ENCODE results near the gene HUWE1. TPM values are rescaled to one million over a fixed set of nuclear protein-coding genes. Genes with fewer than 3 reads are reported as not detected.
A peak's percentile ranks its signal among the peaks of the same experiment; 100 is the strongest.
"Not testable (repeated sequence)": the region's sequence is repeated elsewhere in the genome, so short reads cannot be mapped to it uniquely, and the experiment has no call there.

The HUWE1 gene
- polyA plus RNA-seq, 1 donor, result 193 TPM

- no peak for DNase-seq
Observed at GRCh38 chrX:53606456-53606855, 80.1 kb downstream of the HUWE1 start.

DNA sequence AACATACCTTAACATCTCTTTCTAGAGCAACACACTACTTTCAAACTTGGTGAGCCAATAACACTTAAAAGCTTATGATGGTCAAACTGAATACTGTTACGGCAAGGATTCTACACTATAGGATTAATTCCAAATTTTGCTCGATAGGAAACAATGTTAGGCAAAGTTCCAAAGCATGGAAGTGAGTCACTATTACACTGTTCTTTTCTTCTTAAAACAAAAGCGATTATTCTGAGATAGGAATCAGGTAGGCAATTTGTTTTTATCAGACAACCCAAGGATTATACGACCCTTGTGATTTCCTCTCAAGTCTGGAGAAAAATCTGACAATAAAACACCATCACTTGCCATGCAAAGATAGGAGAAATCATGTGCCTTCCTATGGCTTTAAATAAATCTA, 81.5 kb downstream of the HUWE1 start:
- no peak for DNase-seq

GRCh38 chrX:53599781-53600396, 86.6 kb downstream of the HUWE1 start:
- DNase-seq, result no peak

DNA sequence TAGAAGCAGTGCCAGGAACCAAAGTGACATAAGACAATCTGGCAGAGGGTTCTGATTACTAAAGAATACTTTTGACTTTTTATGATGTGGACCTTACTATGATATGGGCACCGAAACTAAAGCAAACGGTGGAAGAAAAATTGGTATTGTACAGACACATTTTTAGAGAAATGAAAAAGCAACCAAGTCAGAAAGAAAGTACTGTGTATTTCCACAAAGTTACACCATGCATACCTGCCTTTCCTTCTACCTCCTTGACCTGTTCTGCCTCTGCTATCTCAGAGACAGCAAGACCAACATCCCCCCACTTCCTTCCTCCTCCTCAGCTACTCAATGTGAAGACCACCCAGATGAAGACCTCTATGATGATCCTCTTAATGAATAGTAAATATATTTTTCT, 88.3 kb downstream of the HUWE1 start:
- DNase-seq, result no peak

GRCh38 chrX:53595266-53595810, 91.2 kb downstream of the HUWE1 start:
- DNase-seq, result no peak

GRCh38 chrX:53594354-53594753, 92.2 kb downstream of the HUWE1 start:
- DNase-seq, result no peak

- DNase-seq, result no peak
Observed at GRCh38 chrX:53587795-53588420, 98.6 kb downstream of the HUWE1 start.

DNA sequence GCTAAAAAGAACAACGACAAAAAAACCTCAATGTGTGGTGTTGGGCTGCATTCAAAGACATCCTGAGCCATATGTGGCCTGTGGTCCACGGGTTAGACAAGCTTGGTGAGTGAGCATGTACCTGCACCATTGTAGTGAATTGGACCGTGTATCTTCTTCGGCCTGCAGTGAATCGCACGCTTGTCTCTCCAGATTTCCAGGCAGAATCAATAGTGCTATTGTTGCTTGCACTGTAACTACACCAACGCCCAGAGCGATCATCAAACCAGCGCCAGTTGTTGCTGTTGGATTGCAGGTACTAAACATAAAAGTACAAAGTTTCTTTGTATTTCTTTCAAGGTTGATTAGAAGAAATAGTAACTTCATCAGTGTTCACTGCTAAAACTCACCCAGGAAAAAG, 101.6 kb downstream of the HUWE1 start:
- no peak for DNase-seq

- DNase-seq, result no peak
Observed at GRCh38 chrX:53583571-53583970, 102.9 kb downstream of the HUWE1 start.

DNA sequence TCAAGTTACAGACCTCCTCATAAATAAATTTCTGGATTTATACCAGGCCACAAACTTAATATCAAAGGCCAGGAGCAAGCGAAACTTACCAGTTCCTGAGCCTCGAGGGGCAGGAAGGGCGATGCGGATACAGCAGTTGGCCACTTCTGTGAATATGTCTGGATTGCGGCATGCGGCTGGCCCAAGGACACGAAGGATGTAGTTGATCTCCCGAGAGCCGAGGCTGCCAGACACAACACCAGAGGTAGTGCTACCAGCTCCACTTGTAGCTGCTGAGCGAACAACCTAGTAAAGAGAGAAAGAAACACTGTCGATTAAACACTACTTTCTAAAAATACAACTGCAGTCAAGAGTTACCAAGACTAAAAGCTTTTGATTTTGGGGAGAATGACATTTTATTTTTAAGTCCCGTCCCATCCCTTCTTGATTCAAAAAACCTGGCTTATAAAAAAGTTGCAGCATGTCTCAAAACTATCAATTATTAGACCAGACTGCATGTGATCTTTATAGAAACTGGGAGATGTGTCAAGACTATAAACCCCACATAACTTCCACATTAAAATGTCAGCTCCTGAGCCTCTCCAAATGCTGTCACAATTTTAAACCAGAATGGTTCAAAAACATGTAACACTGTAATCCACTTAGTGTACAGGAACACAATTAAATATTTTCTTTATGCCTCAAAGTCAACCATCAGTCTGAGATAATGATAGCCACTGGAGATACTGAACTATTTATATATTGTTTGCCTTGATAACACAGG, 105.6 kb downstream of the HUWE1 start:
- DNase-seq, result peak; percentile 18

- DNase-seq, result no peak
Observed at GRCh38 chrX:53571494-53571893, 115.0 kb downstream of the HUWE1 start.

DNA sequence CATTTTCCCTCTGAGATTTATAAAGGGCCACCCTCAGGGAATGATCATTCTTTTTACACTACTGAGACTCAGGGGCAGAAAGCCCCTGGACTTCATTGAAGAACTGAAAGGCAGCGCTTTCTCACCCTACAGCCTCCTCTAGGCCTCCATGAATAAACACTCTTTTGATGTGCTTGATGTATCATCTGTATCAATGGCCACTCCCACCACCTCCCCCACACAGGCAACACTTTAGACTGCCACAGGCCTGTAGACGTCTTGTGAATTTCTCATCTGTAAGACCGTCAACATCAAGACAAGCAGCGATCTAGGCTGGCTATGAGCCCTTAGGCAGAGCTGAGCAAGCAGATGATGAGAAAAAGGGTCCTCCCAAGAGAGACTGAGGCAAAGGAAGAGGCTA, 123.2 kb downstream of the HUWE1 start:
- DNase-seq, result no peak

DNA sequence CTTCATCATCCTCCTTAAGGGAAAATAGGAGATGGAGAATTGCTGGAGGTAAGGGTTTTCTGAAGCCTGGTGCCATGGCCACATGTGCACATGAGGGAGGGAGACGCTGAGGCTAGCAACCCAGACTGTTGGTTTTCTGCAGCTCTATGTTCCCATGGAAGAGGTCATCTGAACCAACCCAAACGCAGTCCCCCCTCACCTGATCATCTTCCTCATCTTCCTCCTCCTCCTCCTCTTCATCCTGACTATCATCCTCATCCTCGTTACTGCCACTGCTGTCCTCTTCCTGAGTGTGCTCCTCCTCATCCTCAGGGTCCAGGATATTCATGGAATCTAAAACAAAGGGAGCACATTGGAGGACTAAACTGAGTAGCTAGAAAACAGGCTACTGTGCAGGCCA, 124.6 kb downstream of the HUWE1 start:
- no peak for DNase-seq

DNA sequence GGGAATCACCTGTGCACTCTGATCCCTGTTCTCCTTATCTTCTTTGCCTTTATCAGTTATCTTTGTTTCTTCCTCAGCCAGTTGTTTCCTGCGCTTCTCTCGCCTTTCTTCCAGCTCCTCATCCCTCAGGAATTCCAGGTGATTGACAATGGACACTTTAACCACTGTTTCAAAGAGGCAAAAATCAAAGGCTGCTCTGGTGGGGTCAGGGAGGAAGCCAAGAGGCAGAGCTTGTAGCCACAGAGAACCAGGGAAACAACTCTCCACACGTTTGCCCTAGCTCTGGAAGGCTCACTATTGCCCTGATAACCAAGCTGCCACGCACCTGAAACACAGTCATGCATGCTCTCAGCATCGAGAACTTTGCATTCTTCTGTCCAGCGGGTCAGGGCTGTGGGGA, 127.9 kb downstream of the HUWE1 start:
- DNase-seq, result no peak

- no peak for DNase-seq
Observed at GRCh38 chrX:53556868-53557267, 129.7 kb downstream of the HUWE1 start.

DNA sequence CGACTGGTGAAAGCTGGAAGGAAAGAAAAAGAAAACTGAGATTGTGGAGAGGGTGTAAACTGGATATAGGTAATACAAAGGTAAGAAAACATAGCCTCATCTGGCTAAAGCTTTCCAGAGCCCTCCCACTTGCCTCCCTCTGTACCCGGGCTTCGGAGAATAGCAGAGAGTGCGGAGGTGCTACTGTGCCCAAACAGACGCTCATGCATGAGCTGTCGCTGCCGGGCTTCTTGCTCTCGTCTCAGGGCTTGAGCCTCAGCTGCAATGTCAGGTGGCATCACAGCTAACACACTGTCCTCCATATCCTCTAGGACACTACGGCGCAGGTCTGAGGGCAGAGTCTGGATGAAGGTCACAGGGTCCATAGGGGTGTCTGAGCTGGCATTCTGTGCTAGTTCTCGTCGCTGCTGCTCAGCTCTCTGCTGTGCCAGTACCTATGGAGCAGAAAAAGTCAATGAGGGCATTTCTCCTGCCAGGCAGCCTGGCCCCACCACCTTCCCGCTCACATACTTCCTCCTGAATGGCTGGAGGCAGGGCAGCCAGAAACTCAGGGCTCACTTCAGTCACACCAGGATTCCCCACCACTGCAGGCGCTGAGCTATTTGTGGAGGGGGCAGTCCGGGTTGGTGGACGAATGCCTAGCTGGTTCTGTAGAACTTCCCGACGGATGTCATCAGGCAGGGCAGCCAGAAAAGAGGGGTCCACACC, 135.6 kb downstream of the HUWE1 start:
- no peak for DNase-seq

- DNase-seq, result no peak
Observed at GRCh38 chrX:53547668-53548067, 138.9 kb downstream of the HUWE1 start.

GRCh38 chrX:53544936-53545335, 141.6 kb downstream of the HUWE1 start:
- DNase-seq, result no peak

GRCh38 chrX:53538781-53539180, 147.7 kb downstream of the HUWE1 start:
- DNase-seq, result no peak

- not testable (repeated sequence) for DNase-seq
Observed at GRCh38 chrX:53531255-53531966, 155.1 kb downstream of the HUWE1 start.

GRCh38 chrX:53526999-53527398, 159.5 kb downstream of the HUWE1 start:
- DNase-seq, result no peak

DNA sequence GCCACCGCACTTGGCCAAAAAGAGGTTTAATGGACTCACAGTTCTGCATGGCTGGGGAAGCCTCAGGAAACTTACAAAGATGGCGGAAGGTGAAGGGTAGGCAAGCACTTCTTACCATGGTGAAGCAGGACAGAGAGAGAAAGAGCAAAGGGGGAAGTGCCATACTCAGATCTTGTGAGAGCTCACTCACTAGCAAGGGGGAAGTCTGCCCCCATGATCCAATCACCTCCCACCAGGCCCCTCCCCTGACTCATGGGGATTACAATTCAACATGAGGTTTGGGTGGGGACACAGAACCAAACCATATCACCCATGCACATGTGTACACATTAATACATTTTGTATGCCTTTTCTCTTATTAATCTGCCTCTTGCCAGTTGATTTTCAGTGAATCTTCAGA, 175.2 kb downstream of the HUWE1 start:
- DNase-seq, result no peak

All from left kidney (tissue), 2 donors.